HG03108 (cell line): ENCODE measurements around the gene C12orf42.
"Not testable (repeated sequence)": the region's sequence is repeated elsewhere in the genome, so short reads cannot be mapped to it uniquely, and the experiment has no call there.

Source experiments
- ATAC-seq: cut with Tn5 transposase; IDR thresholded peaks from one replicate; pipeline ENCODE4 v1.9.1; 2021; ENCODE audit warnings: moderate library complexity; ENCODE audit not compliant: unreplicated experiment

C12orf42 gene

GRCh38 chr12:103498990-103499389, 3.2 kb upstream of the C12orf42 start:
- ATAC-seq: no peak

GRCh38 chr12:103494734-103495468, 867 bp downstream of the C12orf42 start:
- no peak for ATAC-seq

- no peak for ATAC-seq
Observed at GRCh38 chr12:103494051-103494733, 1.6 kb downstream of the C12orf42 start.

GRCh38 chr12:103493199-103493598, 2.6 kb downstream of the C12orf42 start:
- no peak for ATAC-seq

- no peak for ATAC-seq
Observed at GRCh38 chr12:103482365-103482764, 13.4 kb downstream of the C12orf42 start.

GRCh38 chr12:103475073-103475472, 20.7 kb downstream of the C12orf42 start:
- no peak for ATAC-seq

- peak; percentile 43 for ATAC-seq
Observed at GRCh38 chr12:103470664-103471063, 25.1 kb downstream of the C12orf42 start.

GRCh38 chr12:103469719-103470118, 26.0 kb downstream of the C12orf42 start:
- ATAC-seq: no peak

- no peak for ATAC-seq
Observed at GRCh38 chr12:103468837-103469236, 26.9 kb downstream of the C12orf42 start.

- peak; percentile 99 for ATAC-seq
Observed at GRCh38 chr12:103462675-103463074, 33.1 kb downstream of the C12orf42 start.

GRCh38 chr12:103457471-103457870, 38.3 kb downstream of the C12orf42 start:
- no peak for ATAC-seq

GRCh38 chr12:103456006-103456405, 39.8 kb downstream of the C12orf42 start:
- no peak for ATAC-seq

GRCh38 chr12:103455020-103455763, 40.6 kb downstream of the C12orf42 start:
- ATAC-seq: peak; percentile 91

GRCh38 chr12:103444983-103445382, 50.8 kb downstream of the C12orf42 start:
- ATAC-seq: no peak

GRCh38 chr12:103442822-103443221, 52.9 kb downstream of the C12orf42 start:
- no peak for ATAC-seq

- ATAC-seq: no peak
Observed at GRCh38 chr12:103442182-103442555, 53.6 kb downstream of the C12orf42 start.

GRCh38 chr12:103441437-103442181, 54.2 kb downstream of the C12orf42 start:
- peak; percentile 99 for ATAC-seq

GRCh38 chr12:103434165-103435105, 61.3 kb downstream of the C12orf42 start:
- not testable (repeated sequence) for ATAC-seq

- no peak for ATAC-seq
Observed at GRCh38 chr12:103431950-103432349, 63.8 kb downstream of the C12orf42 start.

GRCh38 chr12:103431387-103431786, 64.4 kb downstream of the C12orf42 start:
- no peak for ATAC-seq
